GM12878 (cell line): ENCODE data around the gene SUCNR1. TPM values are rescaled to one million over a fixed set of nuclear protein-coding genes. Genes with fewer than 3 reads are reported as not detected.

Source experiments
- ATAC-seq: fragments of 200-7000 bp; cut with Tn5 transposase; 3 replicates; pipeline ENCODE4 v1.9.1; 2020; ENCODE audit warnings: mild to moderate bottlenecking, moderate library complexity
- BruUV-seq: library from RNA; stranded (reverse); fragments of 400-500 nt; replicated peaks from 2 replicates; lab custom pipeline; 2021; lab: Mats Ljungman, UMichigan
- CTCF ChIA-PET: fragments of 300-600 bp; sonication (Branson Sonifier 250); formaldehyde crosslinking; extraction: SDS; loops from one replicate; lab custom pipeline; 2021; ENCODE audit warnings: inconsistent platforms; lab: Yijun Ruan, JAX
- POLR2A ChIA-PET: fragments of 350-600 bp; formaldehyde crosslinking; extraction: SDS; loops from one replicate; lab custom pipeline; 2021; ENCODE audit warnings: inconsistent platforms; lab: Charles Lee
- RAD21 ChIA-PET: fragments of 300-600 bp; sonication (Branson Sonifier 250); formaldehyde crosslinking; loops from one replicate; lab custom pipeline; 2023; ENCODE audit warnings: antibody characterized with exemption; ENCODE audit not compliant: unreplicated experiment; lab: Charles Lee
- SMC1A ChIA-PET: fragments of 300-600 bp; sonication (Branson Sonifier 250); formaldehyde crosslinking; loops from one replicate; lab custom pipeline; 2023; ENCODE audit not compliant: unreplicated experiment, uncharacterized antibody; lab: Charles Lee
- DNase-seq: peaks from one replicate; pipeline ENCODE4 v3.0.0-alpha.2; 2011; ENCODE audit warnings: low read depth, low spot score
- FAIRE-seq: peaks from 3 replicates; lab custom pipeline; 2011; peaks lifted over from hg19 to GRCh38; lab: Jason Lieb, UNC
- H2AFZ ChIP-seq: 2 replicates; pipeline ENCODE4 v1.6.0; 2011; ENCODE audit warnings: low read depth, low read length, control low read depth; ENCODE audit not compliant: control insufficient read depth
- H3K27ac ChIP-seq: 2 replicates; pipeline ENCODE4 v1.5.1; 2011; ENCODE audit warnings: control low read depth; ENCODE audit not compliant: control insufficient read depth, insufficient read depth
- H3K27me3 ChIP-seq, 2 experiments: replicated peaks in 1 of 2; 2 replicates each; pipeline versions ENCODE4 v1.6.0 to v1.6.1; 2011; ENCODE audit warnings: low read length in 1 of 2; ENCODE audit not compliant: control insufficient read depth in 2 of 2, insufficient read depth in 2 of 2
- H3K36me3 ChIP-seq, 2 experiments: 2 replicates each; pipeline ENCODE4 v1.5.1; 2011; ENCODE audit warnings: low read length in 1 of 2; ENCODE audit not compliant: control insufficient read depth in 2 of 2, insufficient read depth in 2 of 2
- H3K4me1 ChIP-seq: 2 replicates; pipeline ENCODE4 v1.6.1; 2011; ENCODE audit warnings: mild to moderate bottlenecking, low read length, moderate library complexity, mixed read lengths; ENCODE audit not compliant: control insufficient read depth, insufficient read depth
- H3K4me2 ChIP-seq: 2 replicates; pipeline ENCODE4 v1.6.0; 2011; ENCODE audit warnings: control low read depth; ENCODE audit not compliant: control insufficient read depth, insufficient read depth
- H3K4me3 ChIP-seq: fragments of 200-600 bp; sonication (generic); 2 replicates; pipeline ENCODE4 v1.5.1; 2016
- H3K79me2 ChIP-seq: 2 replicates; pipeline ENCODE4 v1.6.0; 2011; ENCODE audit warnings: low read length; ENCODE audit not compliant: control insufficient read depth, insufficient read depth
- H3K9ac ChIP-seq: 2 replicates; pipeline ENCODE4 v1.8.0; 2011; ENCODE audit warnings: low read length, control low read depth, mixed read lengths; ENCODE audit not compliant: control insufficient read depth, insufficient read depth
- H3K9me3 ChIP-seq: replicated peaks from 3 replicates; pipeline ENCODE4 v1.5.1; 2011; ENCODE audit warnings: mild to moderate bottlenecking, low read length; ENCODE audit not compliant: control insufficient read depth, insufficient read depth
- H4K20me1 ChIP-seq: 2 replicates; pipeline ENCODE4 v1.6.0; 2011; ENCODE audit not compliant: control insufficient read depth, insufficient read depth
- ATF7 ChIP-seq: fragments of 450-650 bp; IDR thresholded peaks from 2 replicates; pipeline ENCODE4 v1.6.1; 2016; ENCODE audit warnings: low read depth, mild to moderate bottlenecking
- CHD4 ChIP-seq: fragments of 200-600 bp; sonication (generic); IDR thresholded peaks from 2 replicates; pipeline ENCODE4 v1.6.1; 2016; ENCODE audit warnings: mild to moderate bottlenecking
- FOS ChIP-seq: IDR thresholded peaks from 3 replicates; pipeline ENCODE4 v1.6.1; 2011; ENCODE audit warnings: borderline replicate concordance; ENCODE audit not compliant: insufficient read length; ENCODE audit errors: extremely low read depth
- GABPA ChIP-seq: IDR thresholded peaks from 2 replicates; pipeline ENCODE4 v1.6.1; 2014; ENCODE audit warnings: antibody characterized with exemption, low read depth, mild to moderate bottlenecking, inconsistent platforms
- KLF5 ChIP-seq: fragments of 450-650 bp; IDR thresholded peaks from 2 replicates; pipeline ENCODE4 v1.6.1; 2014; ENCODE audit warnings: mild to moderate bottlenecking; ENCODE audit not compliant: partially characterized antibody
- MTA2 ChIP-seq: fragments of 450-650 bp; IDR thresholded peaks from 2 replicates; pipeline ENCODE4 v1.6.1; 2016; ENCODE audit warnings: low read depth, mild to moderate bottlenecking, moderate library complexity
- MTA3 ChIP-seq: IDR thresholded peaks from 2 replicates; pipeline ENCODE4 v1.6.1; 2012; ENCODE audit warnings: low read length, inconsistent platforms, borderline replicate concordance
- NFIC ChIP-seq: IDR thresholded peaks from 2 replicates; pipeline ENCODE4 v1.6.1; 2012; ENCODE audit warnings: low read depth, mild to moderate bottlenecking, inconsistent platforms, low read length, moderate library complexity
- NFYB ChIP-seq: IDR thresholded peaks from 2 replicates; pipeline ENCODE4 v1.6.1; 2011; ENCODE audit warnings: low read depth, mild to moderate bottlenecking, low read length, improper control_type of control experiment, moderate library complexity; ENCODE audit not compliant: insufficient read depth
- PKNOX1 ChIP-seq: fragments of 450-650 bp; IDR thresholded peaks from 2 replicates; pipeline ENCODE4 v1.6.1; 2016; ENCODE audit warnings: mild to moderate bottlenecking
- RFX5 ChIP-seq: IDR thresholded peaks from 2 replicates; pipeline ENCODE4 v1.6.1; 2011; ENCODE audit warnings: low read depth, low read length, improper control_type of control experiment
- SMAD5 ChIP-seq: IDR thresholded peaks from 2 replicates; pipeline ENCODE4 v1.6.1; 2016; ENCODE audit warnings: antibody characterized with exemption, low read depth
- SUPT20H ChIP-seq: IDR thresholded peaks from 2 replicates; pipeline ENCODE4 v1.6.1; 2011; ENCODE audit warnings: low read depth, mild to moderate bottlenecking, low read length, moderate library complexity, borderline replicate concordance; ENCODE audit not compliant: control insufficient read depth
- ZNF622 ChIP-seq: fragments of 450-650 bp; IDR thresholded peaks from 2 replicates; pipeline ENCODE4 v1.6.1; 2017; ENCODE audit warnings: mild to moderate bottlenecking, inconsistent platforms
- ZSCAN29 ChIP-seq: fragments of 450-650 bp; IDR thresholded peaks from 2 replicates; pipeline ENCODE4 v1.6.1; 2017; ENCODE audit warnings: mild to moderate bottlenecking, moderate library complexity
- WGBS: methylation state at CpG from one replicate; pipeline ENCODE4 v1.1.6; 2016; ENCODE audit warnings: low lambda C conversion rate; ENCODE audit not compliant: insufficient replicate concordance, insufficient coverage; ENCODE audit errors: missing lambda C conversion rate; 5-methylcytosine and 5-hydroxymethylcytosine counted together
- in situ Hi-C: fragments of 300-500 bp; cut with MboI; formaldehyde crosslinking; loops from 9 replicates; pipeline ENCODE4 v1.14.3; 2018; ENCODE audit warnings: mixed read lengths
- intact Hi-C: fragments of 100-400 bp; cut with micrococcal nuclease; formaldehyde crosslinking; loops from one replicate; pipeline ENCODE4 v1.14.2; 2022; ENCODE audit not compliant: unreplicated experiment
- polyA plus RNA-seq, 11 experiments: library from polyadenylated mRNA; depleted of rRNA in 4 of 11; unstranded in 6 of 11; stranded (reverse) in 5 of 11; fragments of >200 nt; fragmentation: Nextera tagmentation in 4 of 11; fragmentation: Illumina TruSeq in 1 of 11; extraction: Ambion mirVana in 4 of 11; extraction: Trizol in 1 of 11; gene quantifications; 1 replicate in 1 of 11; 2 replicates in 10 of 11; pipeline versions ENCODE4 v1.2.1 to v1.2.3, GENCODE V29; 2011 to 2016; ENCODE audit warnings: inconsistent platforms in 2 of 11, missing spikeins in 2 of 11, low read depth in 1 of 11
- total RNA-seq, 4 experiments: library from RNA; depleted of rRNA in 3 of 4; stranded (reverse); fragments of >200 nt in 3 of 4; fragmentation: Illumina TruSeq in 1 of 4; extraction: Trizol in 1 of 4; gene quantifications; 2 replicates each; pipeline versions ENCODE4 v1.2.1 to v1.2.3, GENCODE V29; 2013 to 2021
- TF ChIP-seq, protein P1 (sequence below): fragments of 150-350 bp; IDR thresholded peaks from 2 replicates; pipeline ENCODE4 v1.6.1; 2014; ENCODE audit warnings: mild to moderate bottlenecking, low read depth, low read length

The SUCNR1 gene
- total and polyA plus RNA-seq, 10 of the 15 experiments (the other 5 are each of a cell fraction or from before 2014, with no cell fraction given), result 0.03 to 0.12 (median 0.07) TPM; not detected in 4

GRCh38 chr3:151905647-151906046, 32.2 kb downstream of the SUCNR1 start:
- SMC1A ChIA-PET, result interaction anchor here (1.3 kb wide), 1 partner anchor 10 kb away, joined by 4 read pairs; no protein-coding TSS in a partner anchor
- H3K4me2 ChIP-seq, result no peak overlapping the region
- FAIRE-seq (no peak), DNase-seq (no peak), ATAC-seq (no peak)
- CTCF ChIA-PET, result interaction anchor here (1.3 kb wide), 1 partner anchor 13 kb away, joined by 3 read pairs; no protein-coding TSS in a partner anchor
- no TSS peak for BruUV-seq
- H2AFZ ChIP-seq, result no peak overlapping the region
- intact Hi-C loops (no loop called here), in situ Hi-C loops (no loop called here)
- no peaks in the 10 kb centered on the region for H4K20me1 ChIP-seq
- H3K27ac ChIP-seq, result no peak overlapping the region
- H3K9ac ChIP-seq, result no peak overlapping the region
- no peaks in the 10 kb centered on the region; a peak in 1 of 4 replicates for H3K27me3 ChIP-seq
- no peaks in the 10 kb centered on the region for H3K79me2 ChIP-seq
- H3K4me1 ChIP-seq, result no peaks in the 10 kb centered on the region
- 34% methylated on average over 2 of the region's 2 CpGs for WGBS
- no peaks in the 10 kb centered on the region for H3K9me3 ChIP-seq
- RAD21 ChIA-PET, result no interaction called here
- no peaks in the 10 kb centered on the region for H3K36me3 ChIP-seq
- POLR2A ChIA-PET, result no interaction called here
- TF ChIP-seq ZSCAN29 (no peak), SMAD5 (no peak), MTA3 (no peak), GABPA (no peak), KLF5 (no peak), NFYB (no peak), FOS (no peak), ZNF622 (no peak), CHD4 (no peak)
- no peak overlapping the region for H3K4me3 ChIP-seq

GRCh38 chr3:151906751-151907150, 33.3 kb downstream of the SUCNR1 start:
- H3K27ac ChIP-seq, result no peak overlapping the region
- H3K36me3 ChIP-seq, result no peaks in the 10 kb centered on the region
- H3K4me2 ChIP-seq, result no peak overlapping the region
- H3K4me1 ChIP-seq, result no peaks in the 10 kb centered on the region
- H3K4me3 ChIP-seq, result no peak overlapping the region
- no TSS peak for BruUV-seq
- DNase-seq (no peak), ATAC-seq (no peak), FAIRE-seq (no peak)
- ChIA-PET RAD21 (no interaction called here), POLR2A (interaction anchor here (0.5 kb wide), 1 partner anchor 184 kb away, joined by 3 read pairs; no protein-coding TSS in a partner anchor), SMC1A (interaction anchor here (1.2 to 1.5 kb wide), 2 partner anchors 20 to 34 kb away, joined by 3 to 4 read pairs; no protein-coding TSS in a partner anchor), CTCF (no interaction called here)
- no peaks in the 10 kb centered on the region for H3K9me3 ChIP-seq
- H4K20me1 ChIP-seq, result no peaks in the 10 kb centered on the region
- 56% methylated on average over 2 of the region's 2 CpGs for WGBS
- no peak overlapping the region for H2AFZ ChIP-seq
- H3K9ac ChIP-seq, result no peak overlapping the region
- no peaks in the 10 kb centered on the region; a peak in 1 of 4 replicates for H3K27me3 ChIP-seq
- in situ Hi-C loops (no loop called here), intact Hi-C loops (no loop called here)
- no peaks in the 10 kb centered on the region for H3K79me2 ChIP-seq
- TF ChIP-seq RFX5 (no peak), SUPT20H (no peak), ATF7 (no peak), PKNOX1 (no peak), NFIC (no peak), MTA2 (no peak)
- TF ChIP-seq, protein P1, sequence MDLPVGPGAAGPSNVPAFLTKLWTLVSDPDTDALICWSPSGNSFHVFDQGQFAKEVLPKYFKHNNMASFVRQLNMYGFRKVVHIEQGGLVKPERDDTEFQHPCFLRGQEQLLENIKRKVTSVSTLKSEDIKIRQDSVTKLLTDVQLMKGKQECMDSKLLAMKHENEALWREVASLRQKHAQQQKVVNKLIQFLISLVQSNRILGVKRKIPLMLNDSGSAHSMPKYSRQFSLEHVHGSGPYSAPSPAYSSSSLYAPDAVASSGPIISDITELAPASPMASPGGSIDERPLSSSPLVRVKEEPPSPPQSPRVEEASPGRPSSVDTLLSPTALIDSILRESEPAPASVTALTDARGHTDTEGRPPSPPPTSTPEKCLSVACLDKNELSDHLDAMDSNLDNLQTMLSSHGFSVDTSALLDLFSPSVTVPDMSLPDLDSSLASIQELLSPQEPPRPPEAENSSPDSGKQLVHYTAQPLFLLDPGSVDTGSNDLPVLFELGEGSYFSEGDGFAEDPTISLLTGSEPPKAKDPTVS, result no peak
